ENCODE measurements around the gene RAB3GAP1. TPM values are rescaled to one million over a fixed set of nuclear protein-coding genes. Genes with fewer than 3 reads are reported as not detected.
"Not testable (repeated sequence)": the region's sequence is repeated elsewhere in the genome, so short reads cannot be mapped to it uniquely, and the experiment has no call there.

Gene RAB3GAP1
- 89.7 TPM for total RNA-seq

DNA sequence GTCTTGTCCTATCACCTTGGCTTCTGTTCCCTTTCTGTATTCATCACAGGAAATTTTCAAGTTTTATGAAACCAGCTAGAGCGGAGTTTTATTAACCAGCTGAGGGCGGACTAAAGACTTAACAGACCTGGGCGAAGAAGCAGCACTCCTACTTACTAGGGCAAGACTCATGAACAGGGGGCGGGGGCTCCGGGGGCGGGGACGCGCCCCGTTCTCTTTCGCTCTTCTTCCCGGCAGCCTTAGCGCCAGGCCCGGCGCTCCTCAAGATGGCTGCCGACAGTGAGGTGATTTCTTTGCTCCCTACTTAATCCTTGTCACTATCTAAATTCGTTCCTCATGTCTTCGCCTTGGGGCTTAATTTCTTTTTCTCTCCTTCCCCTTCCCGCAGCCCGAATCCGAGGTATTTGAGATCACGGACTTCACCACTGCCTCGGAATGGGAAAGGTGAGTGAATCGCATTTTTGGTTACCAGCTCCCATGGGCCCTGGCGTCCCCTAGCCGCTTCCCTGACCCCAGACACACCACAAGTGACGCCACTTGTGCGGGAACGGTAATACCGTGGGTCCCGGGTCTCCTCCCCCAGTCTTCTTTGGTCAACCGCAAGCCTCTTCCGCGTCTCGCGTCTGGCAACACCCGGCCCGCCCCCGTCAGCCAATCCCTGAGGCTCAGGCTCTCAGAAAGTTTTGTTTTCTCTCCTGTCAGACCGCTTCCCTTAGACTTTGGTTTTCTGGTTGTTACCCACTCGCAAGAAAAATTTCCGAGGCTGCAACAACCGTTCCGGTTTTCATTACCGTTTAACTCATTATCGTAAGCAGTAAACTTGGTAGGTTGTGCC, at the start of gene RAB3GAP1:
RAB3GAP1 (plus strand) TSS at position 251 of the 835 bp plus-strand sequence; CDS start at position 267, 16 bp downstream.
- peak; percentile 61 for DNase-seq

DNA sequence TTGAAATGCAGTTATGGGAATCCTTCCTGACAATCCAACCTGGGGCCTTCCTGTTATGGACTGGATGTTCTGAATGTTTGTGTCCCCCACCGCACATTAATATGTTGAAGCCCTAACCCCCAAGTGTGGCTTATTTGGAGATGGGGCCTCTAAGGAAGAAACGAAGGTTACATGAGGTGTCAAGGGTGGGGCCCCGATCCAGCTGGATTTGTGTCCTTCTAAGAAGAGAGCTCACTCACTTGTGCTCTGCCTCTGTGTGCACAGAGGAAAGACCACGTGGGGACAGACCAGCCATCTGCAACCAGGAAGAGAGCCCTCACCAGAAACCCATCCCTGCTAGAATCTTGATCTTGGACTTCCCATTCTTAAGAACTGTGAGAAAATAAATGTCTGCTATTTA, 49.3 kb upstream of the RAB3GAP1 start:
- DNase-seq, result no peak

- peak; percentile 68 for DNase-seq
These were observed 47.9 kb upstream of the RAB3GAP1 start for GRCh38 chr2:135004005-135004746.

- DNase-seq, result no peak
These were observed 46.3 kb upstream of the RAB3GAP1 start for GRCh38 chr2:135005753-135006152.

- DNase-seq, result no peak
These were observed 42.8 kb upstream of the RAB3GAP1 start for GRCh38 chr2:135009339-135009738.

GRCh38 chr2:135010200-135010942, 41.7 kb upstream of the RAB3GAP1 start:
- DNase-seq, result no peak

DNA sequence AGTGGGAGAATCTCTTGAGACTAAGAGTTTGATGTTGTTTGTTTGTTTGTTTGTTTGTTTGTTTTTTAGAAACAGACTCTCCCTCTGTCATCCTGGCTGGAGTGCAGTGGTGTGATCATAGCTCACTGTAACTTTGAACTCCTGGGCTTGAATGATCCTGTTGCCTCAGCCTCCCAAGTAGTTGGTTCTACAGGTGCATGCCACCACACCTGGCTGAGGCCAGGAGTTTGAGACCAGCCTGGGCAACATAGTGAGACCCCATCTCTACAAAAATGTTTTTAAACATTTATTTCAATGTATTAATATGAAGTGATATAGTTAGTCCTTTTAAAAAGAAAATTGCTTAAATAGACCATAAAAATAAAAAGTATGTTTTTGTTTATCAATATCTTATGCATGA, 40.5 kb upstream of the RAB3GAP1 start:
- DNase-seq, result no peak

- no peak for DNase-seq
These were observed 30.5 kb upstream of the RAB3GAP1 start for GRCh38 chr2:135021618-135022017.

GRCh38 chr2:135022952-135023880, 28.9 kb upstream of the RAB3GAP1 start:
- no peak for DNase-seq

DNA sequence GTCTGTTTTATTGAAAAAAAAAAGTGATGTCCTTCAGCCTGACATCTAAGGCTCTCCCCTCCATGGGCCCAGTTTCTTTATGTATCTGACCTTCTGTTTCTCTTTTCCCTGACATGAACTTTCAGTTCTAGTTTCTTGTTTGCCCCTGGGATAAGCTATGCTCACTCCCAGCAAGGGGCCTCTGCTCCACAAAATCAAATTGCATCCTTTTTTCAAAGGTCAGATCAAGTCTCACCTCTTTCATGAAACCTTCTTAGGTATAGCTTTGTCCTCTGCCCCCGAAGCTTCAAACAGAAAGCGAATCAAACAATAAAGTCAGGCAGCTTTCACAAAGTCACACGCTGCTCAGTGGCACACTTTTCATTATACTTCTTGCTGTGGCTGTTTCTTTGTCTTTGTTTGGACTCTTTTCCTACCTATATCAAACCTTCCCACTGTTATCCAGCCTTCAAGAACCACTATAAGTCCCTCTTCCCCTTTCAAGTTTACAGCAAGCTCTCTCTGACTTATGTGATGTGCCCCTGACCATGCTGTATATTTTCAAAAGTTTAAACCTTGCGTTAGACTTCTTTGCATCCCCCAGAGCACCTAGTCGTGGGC, 28.1 kb upstream of the RAB3GAP1 start:
- DNase-seq, result no peak

- no peak for DNase-seq
These were observed 22.5 kb upstream of the RAB3GAP1 start for GRCh38 chr2:135029481-135030134.

DNA sequence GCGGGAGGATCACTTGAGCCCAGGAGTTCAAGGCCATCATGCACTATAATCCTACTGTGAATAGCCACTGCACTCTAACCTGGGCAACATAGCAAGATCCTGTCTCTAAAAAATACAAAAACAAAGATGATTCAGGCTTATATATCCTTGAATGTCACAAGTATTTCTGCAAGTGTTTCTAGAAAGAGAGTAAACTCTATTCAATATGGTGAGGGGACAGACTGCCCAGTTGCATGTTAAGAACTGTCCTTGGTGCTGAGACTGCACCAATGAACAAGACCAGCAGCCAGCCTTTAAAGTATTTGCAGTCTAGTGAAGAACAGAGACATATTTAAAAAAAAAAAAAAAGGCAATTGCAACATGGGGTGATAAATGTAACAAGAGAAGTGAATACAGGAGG, 21.3 kb upstream of the RAB3GAP1 start:
- DNase-seq, result no peak

GRCh38 chr2:135033216-135033615, 18.9 kb upstream of the RAB3GAP1 start:
- DNase-seq, result not testable (repeated sequence)

GRCh38 chr2:135037831-135038230, 14.3 kb upstream of the RAB3GAP1 start:
- no peak for DNase-seq

DNA sequence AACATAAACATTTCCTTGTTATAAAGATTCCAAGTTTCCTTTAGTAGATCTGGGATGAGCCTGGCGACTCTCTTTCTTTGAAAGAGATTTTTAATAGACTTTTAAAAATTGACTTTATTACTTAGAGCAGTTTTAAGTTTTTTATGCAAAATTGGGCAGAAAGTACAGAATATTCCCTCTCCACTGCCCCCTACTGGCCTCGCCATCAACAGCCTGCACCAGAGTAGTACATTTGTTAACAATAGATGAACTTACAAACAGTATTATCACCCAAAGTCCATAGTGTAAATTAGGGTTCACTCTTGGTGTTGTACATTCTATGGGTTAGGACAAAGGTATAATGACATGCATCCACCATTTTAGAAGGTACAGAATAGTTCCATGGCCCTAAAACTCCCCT, 8.7 kb upstream of the RAB3GAP1 start:
- DNase-seq, result no peak

DNA sequence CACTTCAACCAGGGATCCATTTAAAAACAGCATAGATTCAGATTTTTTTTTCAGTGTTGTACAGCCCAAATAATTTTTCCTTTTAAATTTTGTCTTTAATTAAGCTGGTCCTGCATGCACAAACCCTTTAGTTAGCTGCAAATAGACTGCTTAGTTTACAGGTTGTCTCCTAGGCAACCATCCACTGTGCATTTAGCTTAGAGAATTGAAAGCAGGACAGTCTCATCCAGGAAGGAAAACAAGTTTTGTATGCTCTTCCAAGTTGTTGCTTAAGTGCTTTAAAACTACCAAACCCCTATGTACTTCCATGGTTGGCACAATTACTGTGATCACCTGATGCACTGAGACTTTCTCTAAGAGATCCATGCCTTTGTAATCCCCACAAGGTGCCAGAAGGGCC, 4.8 kb upstream of the RAB3GAP1 start, which contains the start of gene MAP3K19:
MAP3K19 (minus strand) TSS at position 148 of the 400 bp plus-strand sequence. CDS start 22,800 bp downstream, outside the sequence.
- DNase-seq, result no peak

DNA sequence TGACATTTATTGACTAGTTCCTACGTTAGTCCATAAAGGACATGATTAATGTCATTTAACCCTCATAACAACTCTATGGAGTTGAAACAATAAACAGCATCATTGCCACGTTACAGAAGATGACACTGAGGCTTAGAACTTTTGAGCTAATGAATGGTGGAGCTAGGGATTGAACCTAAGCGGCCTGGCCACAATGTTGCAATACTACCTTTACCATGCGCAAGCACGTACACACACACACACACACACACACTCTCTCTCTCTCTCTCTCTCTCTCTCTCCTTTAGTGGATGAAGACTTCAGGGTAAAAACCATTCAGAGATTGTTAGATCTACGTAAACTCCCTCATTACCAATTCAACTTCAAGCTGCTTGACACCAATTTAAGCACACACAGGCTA, 4.0 kb upstream of the RAB3GAP1 start:
- no peak for DNase-seq

DNA sequence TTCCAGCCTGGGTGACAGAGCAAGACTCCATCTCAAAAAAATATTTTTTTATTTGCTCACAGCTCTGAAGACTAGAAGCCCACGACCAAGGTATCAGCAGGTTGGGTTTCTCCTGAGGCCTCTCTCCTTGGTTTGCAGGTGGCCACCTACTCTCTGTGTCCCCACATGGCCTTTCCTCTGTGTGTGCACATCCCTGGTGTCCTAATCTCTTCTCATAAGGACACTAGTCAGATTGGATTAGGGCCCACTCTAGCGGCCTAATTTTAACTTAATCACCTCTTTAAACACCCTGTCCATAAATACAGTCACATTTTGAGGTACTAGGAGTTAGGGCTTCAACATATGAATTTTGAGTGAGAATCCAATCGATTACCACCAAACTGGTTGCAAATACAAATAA, 2.0 kb upstream of the RAB3GAP1 start:
- DNase-seq, result no peak

DNA sequence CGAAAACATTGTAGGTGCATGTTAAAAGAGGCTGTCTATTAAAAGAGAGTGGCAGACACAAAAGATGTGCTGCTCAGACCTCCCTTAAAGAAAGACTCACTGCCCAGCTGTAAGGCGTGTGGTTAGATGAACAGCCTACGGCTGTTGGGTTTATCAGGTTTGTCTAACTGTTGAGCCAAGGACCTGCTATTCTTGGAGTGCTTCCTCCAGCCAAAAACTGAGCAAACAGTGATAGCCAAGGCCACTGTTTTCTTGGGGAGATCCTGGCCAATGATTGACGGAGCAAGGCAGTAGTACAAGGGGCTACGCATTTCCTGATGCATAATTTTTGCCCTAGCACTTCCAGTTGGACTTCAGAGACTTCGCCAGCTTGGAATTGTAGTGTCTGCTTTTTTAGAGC, 1.4 kb upstream of the RAB3GAP1 start:
- DNase-seq, result peak; percentile 1

DNA sequence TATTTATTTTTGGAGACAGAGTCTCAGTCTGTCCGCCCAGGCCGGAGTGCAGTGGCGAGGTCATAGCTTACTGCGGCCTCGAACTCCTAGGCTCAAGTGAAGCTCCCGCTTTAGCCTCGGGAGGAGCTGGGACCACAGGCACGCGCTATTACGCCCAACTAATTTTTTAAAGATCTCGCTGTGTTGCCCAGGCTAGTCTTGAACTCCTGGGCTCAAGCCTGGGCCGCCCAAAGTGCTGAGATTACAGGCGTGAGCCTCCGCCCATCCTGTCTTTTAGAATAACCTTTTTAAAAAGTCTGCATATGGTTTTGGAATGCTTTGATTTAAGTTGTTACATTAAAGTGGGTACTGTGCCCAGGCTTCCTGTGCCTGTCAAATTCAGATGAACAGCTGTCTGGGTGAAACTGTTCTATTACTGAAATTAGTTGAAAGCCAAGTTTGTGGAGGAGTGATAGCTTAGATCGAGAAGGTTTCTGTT, 944 bp downstream of the RAB3GAP1 start:
- no peak for DNase-seq

Measured in occipital lobe (tissue), 2 donors.